GM12878 (cell line): Measurements from ENCODE around the gene SORCS2. TPM values are rescaled to one million over a fixed set of nuclear protein-coding genes. Genes with fewer than 3 reads are reported as not detected.

Experiments
- ATAC-seq: fragments of 200-7000 bp; cut with Tn5 transposase; 3 replicates; pipeline ENCODE4 v1.9.1; 2020; ENCODE audit warnings: mild to moderate bottlenecking, moderate library complexity
- BruUV-seq: library from RNA; stranded (reverse); fragments of 400-500 nt; replicated peaks from 2 replicates; lab custom pipeline; 2021; lab: Mats Ljungman, UMichigan
- CTCF ChIA-PET: fragments of 300-600 bp; sonication (Branson Sonifier 250); formaldehyde crosslinking; extraction: SDS; loops from one replicate; lab custom pipeline; 2021; ENCODE audit warnings: inconsistent platforms; lab: Yijun Ruan, JAX
- POLR2A ChIA-PET: fragments of 350-600 bp; formaldehyde crosslinking; extraction: SDS; loops from one replicate; lab custom pipeline; 2021; ENCODE audit warnings: inconsistent platforms; lab: Charles Lee
- RAD21 ChIA-PET: fragments of 300-600 bp; sonication (Branson Sonifier 250); formaldehyde crosslinking; loops from one replicate; lab custom pipeline; 2023; ENCODE audit warnings: antibody characterized with exemption; ENCODE audit not compliant: unreplicated experiment; lab: Charles Lee
- SMC1A ChIA-PET: fragments of 300-600 bp; sonication (Branson Sonifier 250); formaldehyde crosslinking; loops from one replicate; lab custom pipeline; 2023; ENCODE audit not compliant: unreplicated experiment, uncharacterized antibody; lab: Charles Lee
- DNase-seq: peaks from one replicate; pipeline ENCODE4 v3.0.0-alpha.2; 2011; ENCODE audit warnings: low read depth, low spot score
- FAIRE-seq: peaks from 3 replicates; lab custom pipeline; 2011; peaks lifted over from hg19 to GRCh38; lab: Jason Lieb, UNC
- H2AFZ ChIP-seq: 2 replicates; pipeline ENCODE4 v1.6.0; 2011; ENCODE audit warnings: low read depth, low read length, control low read depth; ENCODE audit not compliant: control insufficient read depth
- H3K27ac ChIP-seq: 2 replicates; pipeline ENCODE4 v1.5.1; 2011; ENCODE audit warnings: control low read depth; ENCODE audit not compliant: control insufficient read depth, insufficient read depth
- H3K27me3 ChIP-seq, 2 experiments: replicated peaks in 1 of 2; 2 replicates each; pipeline versions ENCODE4 v1.6.0 to v1.6.1; 2011; ENCODE audit warnings: low read length in 1 of 2; ENCODE audit not compliant: control insufficient read depth in 2 of 2, insufficient read depth in 2 of 2
- H3K36me3 ChIP-seq, 2 experiments: 2 replicates each; pipeline ENCODE4 v1.5.1; 2011; ENCODE audit warnings: low read length in 1 of 2; ENCODE audit not compliant: control insufficient read depth in 2 of 2, insufficient read depth in 2 of 2
- H3K4me1 ChIP-seq: 2 replicates; pipeline ENCODE4 v1.6.1; 2011; ENCODE audit warnings: mild to moderate bottlenecking, low read length, moderate library complexity, mixed read lengths; ENCODE audit not compliant: control insufficient read depth, insufficient read depth
- H3K4me2 ChIP-seq: 2 replicates; pipeline ENCODE4 v1.6.0; 2011; ENCODE audit warnings: control low read depth; ENCODE audit not compliant: control insufficient read depth, insufficient read depth
- H3K4me3 ChIP-seq: fragments of 200-600 bp; sonication (generic); 2 replicates; pipeline ENCODE4 v1.5.1; 2016
- H3K79me2 ChIP-seq: 2 replicates; pipeline ENCODE4 v1.6.0; 2011; ENCODE audit warnings: low read length; ENCODE audit not compliant: control insufficient read depth, insufficient read depth
- H3K9ac ChIP-seq: 2 replicates; pipeline ENCODE4 v1.8.0; 2011; ENCODE audit warnings: low read length, control low read depth, mixed read lengths; ENCODE audit not compliant: control insufficient read depth, insufficient read depth
- H3K9me3 ChIP-seq: replicated peaks from 3 replicates; pipeline ENCODE4 v1.5.1; 2011; ENCODE audit warnings: mild to moderate bottlenecking, low read length; ENCODE audit not compliant: control insufficient read depth, insufficient read depth
- H4K20me1 ChIP-seq: 2 replicates; pipeline ENCODE4 v1.6.0; 2011; ENCODE audit not compliant: control insufficient read depth, insufficient read depth
- ATF2 ChIP-seq: IDR thresholded peaks from 2 replicates; pipeline ENCODE4 v1.6.1; 2012; ENCODE audit warnings: low read length, inconsistent platforms
- ATF3 ChIP-seq: IDR thresholded peaks from 2 replicates; pipeline ENCODE4 v1.6.1; 2011; ENCODE audit warnings: low read depth, mild to moderate bottlenecking, low read length, moderate library complexity, borderline replicate concordance; ENCODE audit errors: extremely low read depth
- BACH1 ChIP-seq: fragments of 450-650 bp; IDR thresholded peaks from 2 replicates; pipeline ENCODE4 v1.6.1; 2017; ENCODE audit warnings: mild to moderate bottlenecking, borderline replicate concordance
- BCL11A ChIP-seq: IDR thresholded peaks from 2 replicates; pipeline ENCODE4 v1.6.1; 2011; ENCODE audit warnings: low read depth, low read length
- BMI1 ChIP-seq: fragments of 450-650 bp; IDR thresholded peaks from 2 replicates; pipeline ENCODE4 v1.6.1; 2016; ENCODE audit warnings: mild to moderate bottlenecking, moderate library complexity, borderline replicate concordance
- CHD1 ChIP-seq: IDR thresholded peaks from 2 replicates; pipeline ENCODE4 v1.6.1; 2012; ENCODE audit warnings: low read depth, low read length, improper control_type of control experiment
- IRF5 ChIP-seq: fragments of 450-650 bp; IDR thresholded peaks from 2 replicates; pipeline ENCODE4 v1.6.1; 2017; ENCODE audit warnings: borderline replicate concordance
- NFIC ChIP-seq: IDR thresholded peaks from 2 replicates; pipeline ENCODE4 v1.6.1; 2012; ENCODE audit warnings: low read depth, mild to moderate bottlenecking, inconsistent platforms, low read length, moderate library complexity
- POLR2AphosphoS5 ChIP-seq: IDR thresholded peaks from 2 replicates; pipeline ENCODE4 v1.6.1; 2011; ENCODE audit warnings: mild to moderate bottlenecking, low read length, inconsistent platforms
- RB1 ChIP-seq: fragments of 450-650 bp; formaldehyde crosslinking; IDR thresholded peaks from 2 replicates; pipeline ENCODE4 v1.6.1; 2017; ENCODE audit warnings: mild to moderate bottlenecking, borderline replicate concordance
- RBBP5 ChIP-seq: fragments of 200-600 bp; sonication (generic); conservative IDR thresholded peaks from 2 replicates; pipeline ENCODE4 v1.6.1; 2016
- RELA ChIP-seq: fragments of 450-650 bp; IDR thresholded peaks from 2 replicates; pipeline ENCODE4 v1.8.0; 2014; ENCODE audit warnings: borderline replicate concordance; ENCODE audit not compliant: partially characterized antibody
- SIX5 ChIP-seq: IDR thresholded peaks from 2 replicates; pipeline ENCODE4 v1.6.1; 2011; ENCODE audit warnings: mild to moderate bottlenecking, low read depth, low read length, moderate library complexity; ENCODE audit not compliant: severe bottlenecking
- TBL1XR1 ChIP-seq: IDR thresholded peaks from 2 replicates; pipeline ENCODE4 v1.6.1; 2012; ENCODE audit warnings: low read depth, low read length, improper control_type of control experiment
- WRNIP1 ChIP-seq: IDR thresholded peaks from 2 replicates; pipeline ENCODE4 v1.6.1; 2011; ENCODE audit warnings: low read depth, low read length, improper control_type of control experiment, borderline replicate concordance
- ZZZ3 ChIP-seq: IDR thresholded peaks from 2 replicates; pipeline ENCODE4 v1.6.1; 2011; ENCODE audit warnings: low read depth; ENCODE audit not compliant: control insufficient read depth, insufficient read length
- WGBS: methylation state at CpG from one replicate; pipeline ENCODE4 v1.1.6; 2016; ENCODE audit warnings: low lambda C conversion rate; ENCODE audit not compliant: insufficient replicate concordance, insufficient coverage; ENCODE audit errors: missing lambda C conversion rate; 5-methylcytosine and 5-hydroxymethylcytosine counted together
- in situ Hi-C: fragments of 300-500 bp; cut with MboI; formaldehyde crosslinking; loops from 9 replicates; pipeline ENCODE4 v1.14.3; 2018; ENCODE audit warnings: mixed read lengths
- intact Hi-C: fragments of 100-400 bp; cut with micrococcal nuclease; formaldehyde crosslinking; loops from one replicate; pipeline ENCODE4 v1.14.2; 2022; ENCODE audit not compliant: unreplicated experiment
- polyA plus RNA-seq, 11 experiments: library from polyadenylated mRNA; depleted of rRNA in 4 of 11; unstranded in 6 of 11; stranded (reverse) in 5 of 11; fragments of >200 nt; fragmentation: Nextera tagmentation in 4 of 11; fragmentation: Illumina TruSeq in 1 of 11; extraction: Ambion mirVana in 4 of 11; extraction: Trizol in 1 of 11; gene quantifications; 1 replicate in 1 of 11; 2 replicates in 10 of 11; pipeline versions ENCODE4 v1.2.1 to v1.2.3, GENCODE V29; 2011 to 2016; ENCODE audit warnings: inconsistent platforms in 2 of 11, missing spikeins in 2 of 11, low read depth in 1 of 11
- total RNA-seq, 4 experiments: library from RNA; depleted of rRNA in 3 of 4; stranded (reverse); fragments of >200 nt in 3 of 4; fragmentation: Illumina TruSeq in 1 of 4; extraction: Trizol in 1 of 4; gene quantifications; 2 replicates each; pipeline versions ENCODE4 v1.2.1 to v1.2.3, GENCODE V29; 2013 to 2021

Gene SORCS2
- total and polyA plus RNA-seq, 10 of the 15 experiments (the other 5 are each of a cell fraction or from before 2014, with no cell fraction given), result 0.01 to 0.15 (median 0.05) TPM; not detected in 5

GRCh38 chr4:7662507-7662846, 470.1 kb downstream of the SORCS2 start:
- CTCF ChIA-PET, result no interaction called here
- Histone ChIP-seq H3K4me1 (no peaks in the 10 kb centered on the region), H3K9ac (no peak overlapping the region), H2AFZ (no peak overlapping the region), H3K4me3 (no peak overlapping the region), H3K9me3 (no peaks in the 10 kb centered on the region), H3K4me2 (no peak overlapping the region), H3K36me3 (no peaks in the 10 kb centered on the region), H4K20me1 (no peaks in the 10 kb centered on the region), H3K27me3 (no peaks in the 10 kb centered on the region), H3K79me2 (no peaks in the 10 kb centered on the region), H3K27ac (no peak overlapping the region)
- FAIRE-seq, result no peak
- no peak for ATAC-seq
- no peak for DNase-seq
- RAD21 ChIA-PET, result no interaction called here
- SMC1A ChIA-PET, result no interaction called here
- intact Hi-C loops, result no loop called here
- WGBS, result 34% methylated on average over 3 of the region's 3 CpGs
- in situ Hi-C loops, result no loop called here
- BruUV-seq, result no TSS peak
- TF ChIP-seq BMI1 (no peak), NFIC (no peak), RELA (no peak), RB1 (no peak), SIX5 (no peak), ATF3 (no peak), TBL1XR1 (no peak), ZZZ3 (no peak), IRF5 (no peak), BCL11A (no peak), POLR2AphosphoS5 (no peak), BACH1 (no peak), RBBP5 (no peak), WRNIP1 (no peak), ATF2 (no peak), CHD1 (no peak)
- POLR2A ChIA-PET, result no interaction called here
